ENCODE measurements around the gene CTNNA2. TPM values are rescaled to one million over a fixed set of nuclear protein-coding genes. Genes with fewer than 3 reads are reported as not detected.

Gene CTNNA2
- polyA plus RNA-seq, 1 experiment, result not detected

DNA sequence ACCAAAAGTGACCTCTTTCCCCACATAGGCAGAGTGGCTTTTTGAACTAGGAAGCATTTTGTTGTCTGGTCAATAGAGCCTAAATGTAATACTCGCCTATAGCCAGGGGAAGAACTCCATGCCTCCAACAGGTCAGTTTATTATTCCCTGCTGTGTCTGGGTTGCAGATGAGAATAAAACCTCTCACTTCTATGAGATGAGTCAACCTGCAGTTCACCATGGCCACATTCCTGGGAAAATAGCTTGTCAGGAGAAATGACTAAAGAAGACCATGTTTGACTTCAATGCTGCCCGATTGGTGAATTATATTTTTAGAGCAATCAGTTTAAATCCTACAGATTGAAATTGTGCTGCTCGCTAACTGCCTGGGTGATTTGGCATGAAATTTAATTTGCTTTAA lies 838.4 kb downstream of the CTNNA2 start:
- POLR2A ChIA-PET, result no interaction called here
- H3K4me3 ChIP-seq (ENCODE audit: low read depth, low read length), result no peak overlapping the region
- DNase-seq (ENCODE audit: low read depth, low spot score), result no peak
- CTCF ChIA-PET, result no interaction called here
- no peaks in the 10 kb centered on the region for H3K9me3 ChIP-seq (ENCODE audit: control insufficient read depth, insufficient read depth, low read length)
- no peaks in the 10 kb centered on the region for H3K27me3 ChIP-seq (ENCODE audit: control insufficient read depth, insufficient read depth, low read length)
- TF ChIP-seq, protein P1, sequence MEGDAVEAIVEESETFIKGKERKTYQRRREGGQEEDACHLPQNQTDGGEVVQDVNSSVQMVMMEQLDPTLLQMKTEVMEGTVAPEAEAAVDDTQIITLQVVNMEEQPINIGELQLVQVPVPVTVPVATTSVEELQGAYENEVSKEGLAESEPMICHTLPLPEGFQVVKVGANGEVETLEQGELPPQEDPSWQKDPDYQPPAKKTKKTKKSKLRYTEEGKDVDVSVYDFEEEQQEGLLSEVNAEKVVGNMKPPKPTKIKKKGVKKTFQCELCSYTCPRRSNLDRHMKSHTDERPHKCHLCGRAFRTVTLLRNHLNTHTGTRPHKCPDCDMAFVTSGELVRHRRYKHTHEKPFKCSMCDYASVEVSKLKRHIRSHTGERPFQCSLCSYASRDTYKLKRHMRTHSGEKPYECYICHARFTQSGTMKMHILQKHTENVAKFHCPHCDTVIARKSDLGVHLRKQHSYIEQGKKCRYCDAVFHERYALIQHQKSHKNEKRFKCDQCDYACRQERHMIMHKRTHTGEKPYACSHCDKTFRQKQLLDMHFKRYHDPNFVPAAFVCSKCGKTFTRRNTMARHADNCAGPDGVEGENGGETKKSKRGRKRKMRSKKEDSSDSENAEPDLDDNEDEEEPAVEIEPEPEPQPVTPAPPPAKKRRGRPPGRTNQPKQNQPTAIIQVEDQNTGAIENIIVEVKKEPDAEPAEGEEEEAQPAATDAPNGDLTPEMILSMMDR (IDR thresholded peaks at IDR 0.05; ENCODE audit: low read depth, low read length), result no peak
- H3K27ac ChIP-seq (ENCODE audit: low read depth, low read length), result no peak overlapping the region

DNA sequence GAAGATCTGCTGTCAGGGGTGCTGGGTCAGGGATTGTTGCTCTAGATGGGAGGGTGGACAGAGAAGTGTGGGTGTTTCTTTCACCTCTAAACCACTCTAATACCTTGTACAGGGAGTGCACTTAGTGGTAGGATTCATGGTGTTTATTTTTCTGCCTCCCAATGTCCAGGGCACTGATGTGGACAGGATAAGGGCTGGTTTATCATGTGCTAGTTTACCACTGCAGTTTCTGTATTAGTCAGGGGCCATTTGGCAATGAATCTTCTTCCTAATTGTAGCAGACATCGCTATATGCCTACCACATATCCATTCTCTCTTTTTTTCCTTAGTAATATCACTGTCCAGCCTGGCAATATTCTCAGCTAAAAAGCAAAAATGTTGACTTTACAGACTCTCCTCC lies 842.0 kb downstream of the CTNNA2 start:
- H3K27ac ChIP-seq (ENCODE audit: low read depth, low read length), result no peak overlapping the region
- ChIA-PET CTCF (no interaction called here), POLR2A (no interaction called here)
- no peaks in the 10 kb centered on the region for H3K9me3 ChIP-seq (ENCODE audit: control insufficient read depth, insufficient read depth, low read length)
- DNase-seq (ENCODE audit: low read depth, low spot score), result no peak
- H3K27me3 ChIP-seq (ENCODE audit: control insufficient read depth, insufficient read depth, low read length), result no peaks in the 10 kb centered on the region
- TF ChIP-seq, protein P1 (IDR thresholded peaks at IDR 0.05; ENCODE audit: low read depth, low read length), result no peak
- no peak overlapping the region for H3K4me3 ChIP-seq (ENCODE audit: low read depth, low read length)

DNA sequence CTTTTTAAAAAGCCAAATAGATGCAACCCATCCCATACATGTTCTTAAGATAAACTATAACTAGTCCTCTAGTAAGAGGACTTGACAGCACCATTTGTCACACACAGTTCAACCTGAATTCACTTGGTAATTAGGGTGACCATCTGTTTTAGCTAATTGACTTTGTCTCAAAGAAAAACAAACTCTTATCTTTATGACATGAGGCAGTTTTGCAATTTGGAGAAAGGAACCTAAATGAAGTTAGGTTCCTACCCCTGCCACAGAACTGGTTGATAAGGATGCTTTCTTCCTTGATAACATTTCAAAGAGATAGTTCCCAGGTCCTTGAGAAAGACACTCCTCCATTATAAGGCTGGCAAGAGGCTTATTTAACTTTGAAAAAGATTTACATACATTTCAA lies 849.1 kb downstream of the CTNNA2 start:
- Histone ChIP-seq H3K27me3 (ENCODE audit: control insufficient read depth, insufficient read depth, low read length) (peaks cover 4% of the 10 kb centered on the region), H3K9me3 (ENCODE audit: control insufficient read depth, insufficient read depth, low read length) (no peaks in the 10 kb centered on the region), H3K4me3 (ENCODE audit: low read depth, low read length) (no peak overlapping the region), H3K27ac (ENCODE audit: low read depth, low read length) (no peak overlapping the region)
- TF ChIP-seq, protein P1 (IDR thresholded peaks at IDR 0.05; ENCODE audit: low read depth, low read length), result no peak
- ChIA-PET POLR2A (no interaction called here), CTCF (interaction anchor here (1.5 kb wide), 1 partner anchor 138 kb away, joined by 3 read pairs; no protein-coding TSS in a partner anchor)
- no peak for DNase-seq (ENCODE audit: low read depth, low spot score)

DNA sequence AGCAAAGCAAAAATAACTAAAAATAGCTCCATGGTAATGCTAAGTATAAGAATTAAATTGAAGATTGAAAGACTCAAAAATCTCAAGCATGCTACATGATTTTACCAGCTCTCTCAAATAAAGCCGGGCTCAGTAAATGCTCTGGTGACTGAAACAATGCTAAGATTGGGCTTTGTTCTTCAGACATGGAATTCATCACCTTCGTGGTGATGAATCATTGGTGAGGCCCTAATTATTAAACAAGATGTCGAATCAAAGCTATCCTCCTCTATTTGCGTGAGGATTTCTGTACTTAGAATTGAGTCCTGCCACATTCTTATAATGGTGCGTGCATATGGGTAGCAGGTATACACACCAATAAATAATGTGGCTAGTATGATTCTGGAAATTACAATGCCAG lies 850.5 kb downstream of the CTNNA2 start:
- H3K27ac ChIP-seq (ENCODE audit: low read depth, low read length), result no peak overlapping the region
- ChIA-PET POLR2A (interaction anchor here (0.7 kb wide), 1 partner anchor 276 kb away, joined by 4 read pairs; no protein-coding TSS in a partner anchor), CTCF (interaction anchor here (1.5 kb wide), 1 partner anchor 136 kb away, joined by 3 read pairs; no protein-coding TSS in a partner anchor)
- TF ChIP-seq, protein P1 (IDR thresholded peaks at IDR 0.05; ENCODE audit: low read depth, low read length), result no peak
- H3K27me3 ChIP-seq (ENCODE audit: control insufficient read depth, insufficient read depth, low read length), result peaks cover 4% of the 10 kb centered on the region
- no peak for DNase-seq (ENCODE audit: low read depth, low spot score)
- no peaks in the 10 kb centered on the region for H3K9me3 ChIP-seq (ENCODE audit: control insufficient read depth, insufficient read depth, low read length)
- H3K4me3 ChIP-seq (ENCODE audit: low read depth, low read length), result no peak overlapping the region

DNA sequence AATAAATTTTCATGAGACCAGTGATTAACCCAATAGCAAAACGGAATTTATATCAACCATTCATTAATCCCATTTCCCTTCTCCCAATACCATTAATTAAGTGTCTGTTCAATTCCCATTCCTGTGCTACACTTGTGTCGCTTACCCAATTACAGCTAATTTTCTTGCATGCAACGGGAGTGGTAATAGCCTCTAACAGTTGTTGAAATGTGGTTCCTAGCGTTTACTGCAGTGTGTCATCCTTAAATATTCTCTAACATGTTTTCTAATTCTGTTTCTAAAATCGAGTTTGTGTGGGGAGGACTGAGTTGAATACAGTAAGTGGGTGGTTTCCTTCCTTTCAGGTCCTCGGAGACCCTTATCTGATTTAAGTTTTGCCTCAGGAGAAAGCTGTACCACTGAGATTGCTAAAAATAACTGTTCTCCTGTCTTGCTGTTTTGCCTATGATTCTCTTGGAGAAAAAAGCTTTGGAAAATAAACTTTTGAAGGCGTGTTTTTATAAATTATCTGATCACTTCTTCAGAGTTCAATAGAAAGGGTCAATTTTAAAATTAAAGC lies 851.0 kb downstream of the CTNNA2 start:
- no peaks in the 10 kb centered on the region for H3K9me3 ChIP-seq (ENCODE audit: control insufficient read depth, insufficient read depth, low read length)
- H3K27me3 ChIP-seq (ENCODE audit: control insufficient read depth, insufficient read depth, low read length), result peaks cover 4% of the 10 kb centered on the region
- TF ChIP-seq, protein P1 (IDR thresholded peaks at IDR 0.05; ENCODE audit: low read depth, low read length), result no peak
- no peak overlapping the region for H3K4me3 ChIP-seq (ENCODE audit: low read depth, low read length)
- DNase-seq (ENCODE audit: low read depth, low spot score), result no peak
- CTCF ChIA-PET, result interaction anchor here (0.6 kb wide), 1 partner anchor 12 kb away, joined by 8 read pairs; no protein-coding TSS in a partner anchor
- no peak overlapping the region for H3K27ac ChIP-seq (ENCODE audit: low read depth, low read length)
- POLR2A ChIA-PET, result no interaction called here
